ENCODE results near the gene FAM200A. TPM values are rescaled to one million over a fixed set of nuclear protein-coding genes. Genes with fewer than 3 reads are reported as not detected.

Gene FAM200A
- polyA plus RNA-seq, 2 of the 4 experiments (the other 2 are of a cell fraction) = 5.3 to 9.8 TPM

GRCh38 chr7:99531354-99531765 lies 20.6 kb downstream of the FAM200A start:
- CTCF ChIA-PET = interaction anchor here (0.7 kb wide), 1 partner anchor 9 kb away, joined by 3 read pairs; no protein-coding TSS in a partner anchor

DNA sequence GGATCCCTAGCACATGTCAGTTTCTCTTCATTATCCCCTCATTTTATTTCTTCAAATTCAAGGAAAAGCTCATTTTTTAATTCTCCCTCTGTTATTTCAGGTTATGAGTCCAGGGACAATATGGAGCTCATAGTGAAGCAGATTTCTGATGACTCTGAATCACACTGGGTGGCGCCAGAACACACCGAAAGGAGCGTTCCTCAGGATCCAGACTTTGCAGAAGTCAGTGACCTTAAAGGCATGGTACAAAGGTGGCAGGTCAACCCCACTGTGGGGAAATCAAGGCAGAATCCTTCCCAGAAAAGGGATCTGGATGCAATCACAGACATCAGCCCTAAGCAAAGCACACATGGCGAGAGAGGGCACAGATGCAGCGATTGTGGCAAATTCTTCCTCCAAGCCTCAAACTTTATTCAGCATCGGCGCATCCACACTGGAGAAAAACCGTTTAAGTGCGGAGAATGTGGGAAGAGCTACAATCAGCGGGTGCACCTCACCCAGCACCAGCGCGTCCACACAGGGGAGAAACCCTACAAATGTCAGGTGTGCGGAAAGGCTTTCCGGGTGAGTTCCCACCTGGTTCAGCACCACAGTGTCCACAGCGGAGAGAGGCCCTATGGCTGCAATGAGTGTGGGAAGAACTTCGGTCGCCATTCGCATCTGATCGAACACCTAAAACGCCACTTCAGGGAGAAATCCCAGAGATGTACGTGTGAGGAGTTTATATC lies 26.0 kb downstream of the FAM200A start:
- DNase-seq (ENCODE audit: low read depth in 1 of 2, low spot score in 1 of 2) = peak in 1 of 2 experiments; percentile 38
- Histone ChIP-seq H3K9me3 (peaks cover 53% of the 10 kb centered on the region), H3K27ac (no peak overlapping the region), H3K4me1 (no peaks in the 10 kb centered on the region), H3K4me3 (no peak overlapping the region), H3K4me2 (no peak overlapping the region)
- POLR2A ChIA-PET = interaction anchor here (1.3 kb wide), 1 partner anchor 21 kb away, joined by 3 read pairs; the partner anchor contains the start of gene ZKSCAN5
- 94% methylated on average over 21 of the region's 21 CpGs for WGBS (ENCODE audit: missing lambda C conversion rate)
- CTCF ChIA-PET = interaction anchor here (0.6 to 3.9 kb wide), 7 partner anchors 9 to 91 kb away, joined by 3 to 11 read pairs (median 3); partner anchors contain the start of gene ZSCAN25
- peak; percentile 59 to 77; a peak in 4 of 6 replicates for ATAC-seq
- FAIRE-seq = no peak
- TF ChIP-seq EP300 (IDR thresholded peaks at IDR 0.05) (no peak), ATOH8 (CRISPR knock-in tag; IDR thresholded peaks at IDR 0.05; ENCODE audit: low read depth) (no peak), SMC3 (IDR thresholded peaks at IDR 0.05) (0 out of 3 replicates have a peak, but pooled peaks have one; percentile 10), CHD4 (IDR thresholded peaks at IDR 0.05; ENCODE audit: borderline replicate concordance) (no peak), RCOR1 (IDR thresholded peaks at IDR 0.05; ENCODE audit: low read depth, low read length) (no peak), RAD21 (conservative IDR thresholded peaks at IDR 0.05 in 1 of 2, IDR thresholded peaks at IDR 0.05 in 1 of 2) (peak; percentile 35 to 72; a peak in 4 of 5 replicates), ZC3H11A (IDR thresholded peaks at IDR 0.05) (no peak), TFCP2L1 (CRISPR knock-in tag; IDR thresholded peaks at IDR 0.05) (no peak), JUN (IDR thresholded peaks at IDR 0.05) (no peak)

More at GRCh38 chr7:99531354-99531765, 20.6 kb downstream of the FAM200A start:
- peaks cover 95% of the 10 kb centered on the region for H3K9me3 ChIP-seq
- no peak overlapping the region; the same call in 2 of the 3 replicates for H3K4me3 ChIP-seq
- DNase-seq (ENCODE audit: low read depth in 1 of 2, low spot score in 1 of 2) (peak in 1 of 2 experiments; percentile 55), ATAC-seq (no peak), FAIRE-seq (no peak)
- POLR2A ChIA-PET = interaction anchor here (1.4 kb wide), 1 partner anchor 27 kb away, joined by 4 read pairs; the partner anchor contains the start of gene ZNF655
- H3K4me2 ChIP-seq = no peak overlapping the region
- TF ChIP-seq GATA3 (IDR thresholded peaks at IDR 0.05; ENCODE audit: borderline replicate concordance) (peak; percentile 68; the same call in 1 of the 2 replicates), HES2 (IDR thresholded peaks at IDR 0.05) (peak; percentile 11; the same call in 1 of the 2 replicates), REST (IDR thresholded peaks at IDR 0.05) (0 out of 2 replicates have a peak, but pooled peaks have one; percentile 15), KDM1A (IDR thresholded peaks at IDR 0.05; ENCODE audit: low read depth) (peak; percentile 90), ATOH8 (CRISPR knock-in tag; IDR thresholded peaks at IDR 0.05; ENCODE audit: low read depth) (no peak)
- TF ChIP-seq, protein P1, sequence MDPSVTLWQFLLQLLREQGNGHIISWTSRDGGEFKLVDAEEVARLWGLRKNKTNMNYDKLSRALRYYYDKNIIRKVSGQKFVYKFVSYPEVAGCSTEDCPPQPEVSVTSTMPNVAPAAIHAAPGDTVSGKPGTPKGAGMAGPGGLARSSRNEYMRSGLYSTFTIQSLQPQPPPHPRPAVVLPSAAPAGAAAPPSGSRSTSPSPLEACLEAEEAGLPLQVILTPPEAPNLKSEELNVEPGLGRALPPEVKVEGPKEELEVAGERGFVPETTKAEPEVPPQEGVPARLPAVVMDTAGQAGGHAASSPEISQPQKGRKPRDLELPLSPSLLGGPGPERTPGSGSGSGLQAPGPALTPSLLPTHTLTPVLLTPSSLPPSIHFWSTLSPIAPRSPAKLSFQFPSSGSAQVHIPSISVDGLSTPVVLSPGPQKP (IDR thresholded peaks at IDR 0.05; ENCODE audit: low read depth, low read length) = no peak
- no peak overlapping the region for H3K27ac ChIP-seq
- 93% methylated on average over 12 of the region's 12 CpGs for WGBS (ENCODE audit: missing lambda C conversion rate)
- H3K4me1 ChIP-seq = no peaks in the 10 kb centered on the region

Measured in A549 (cell line).